Mucosa of stomach (tissue), 1 donor: ENCODE data around the gene MOCOS.

Source experiments
- H3K27me3 ChIP-seq: one replicate; pipeline ENCODE4 v1.7.0; 2013; ENCODE audit warnings: mild to moderate bottlenecking, low read length; ENCODE audit not compliant: control insufficient read depth, insufficient read depth
- H3K36me3 ChIP-seq: one replicate; pipeline ENCODE4 v1.7.0; 2013; ENCODE audit warnings: low read length; ENCODE audit not compliant: control insufficient read depth, insufficient read depth
- H3K4me1 ChIP-seq: one replicate; pipeline ENCODE4 v1.7.0; 2013; ENCODE audit warnings: mild to moderate bottlenecking, low read length; ENCODE audit not compliant: control insufficient read depth, insufficient read depth
- H3K4me3 ChIP-seq: one replicate; pipeline ENCODE4 v1.7.0; 2013; ENCODE audit warnings: low read length
- H3K9ac ChIP-seq: one replicate; pipeline ENCODE4 v1.7.0; 2013; ENCODE audit warnings: mild to moderate bottlenecking, low read length, moderate library complexity
- H3K9me3 ChIP-seq: one replicate; pipeline ENCODE4 v1.7.0; 2013; ENCODE audit warnings: mild to moderate bottlenecking, low read length, moderate library complexity; ENCODE audit not compliant: control insufficient read depth
- donor health status: Pancreatic carcinoma.

The MOCOS gene

GRCh38 chr18:36302676-36303075 is 115.4 kb downstream of the MOCOS start:
- Histone ChIP-seq H3K9me3 (no peaks in the 10 kb centered on the region), H3K4me1 (no peaks in the 10 kb centered on the region), H3K4me3 (no peak overlapping the region), H3K9ac (no peak overlapping the region), H3K36me3 (no peaks in the 10 kb centered on the region), H3K27me3 (peaks cover 29% of the 10 kb centered on the region)

- no peaks in the 10 kb centered on the region for H3K36me3 ChIP-seq
- H3K9me3 ChIP-seq: no peaks in the 10 kb centered on the region
- no peak overlapping the region for H3K9ac ChIP-seq
- no peak overlapping the region for H3K4me3 ChIP-seq
- H3K4me1 ChIP-seq: no peaks in the 10 kb centered on the region
- H3K27me3 ChIP-seq: peaks cover 24% of the 10 kb centered on the region
Measured at GRCh38 chr18:36303211-36303844, 116.0 kb downstream of the MOCOS start.

GRCh38 chr18:36304723-36305122 is 117.4 kb downstream of the MOCOS start:
- Histone ChIP-seq H3K4me3 (no peak overlapping the region), H3K27me3 (peaks cover 10% of the 10 kb centered on the region), H3K9ac (no peak overlapping the region), H3K36me3 (no peaks in the 10 kb centered on the region), H3K9me3 (no peaks in the 10 kb centered on the region), H3K4me1 (no peaks in the 10 kb centered on the region)

DNA sequence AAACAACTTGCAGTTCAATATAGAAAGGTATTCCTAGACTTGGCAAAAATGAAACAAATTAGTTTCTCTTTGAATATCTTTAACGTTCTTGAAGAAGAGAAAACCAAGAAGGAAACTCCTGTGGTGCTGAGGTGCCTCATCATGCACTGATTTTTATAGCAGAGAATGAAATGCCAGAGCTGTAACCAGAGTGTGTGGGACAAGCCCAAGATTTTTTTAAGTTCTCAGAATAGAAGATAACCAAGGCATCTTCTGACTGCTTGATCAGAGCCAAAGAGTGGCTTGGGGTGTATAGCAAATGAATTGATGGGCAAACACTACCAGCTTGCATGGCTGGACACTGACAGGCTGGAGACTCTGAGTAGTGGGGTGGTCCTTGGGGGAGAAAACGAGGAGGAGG is 118.1 kb downstream of the MOCOS start:
- Histone ChIP-seq H3K9me3 (no peaks in the 10 kb centered on the region), H3K9ac (no peak overlapping the region), H3K4me1 (no peaks in the 10 kb centered on the region), H3K4me3 (no peak overlapping the region), H3K36me3 (no peaks in the 10 kb centered on the region), H3K27me3 (peaks cover 5% of the 10 kb centered on the region)

GRCh38 chr18:36307513-36307912 is 120.2 kb downstream of the MOCOS start:
- Histone ChIP-seq H3K36me3 (no peaks in the 10 kb centered on the region), H3K9ac (no peak overlapping the region), H3K9me3 (no peaks in the 10 kb centered on the region), H3K27me3 (no peaks in the 10 kb centered on the region), H3K4me3 (no peak overlapping the region), H3K4me1 (no peaks in the 10 kb centered on the region)

- no peaks in the 10 kb centered on the region for H3K36me3 ChIP-seq
- no peaks in the 10 kb centered on the region for H3K9me3 ChIP-seq
- no peaks in the 10 kb centered on the region for H3K27me3 ChIP-seq
- H3K4me1 ChIP-seq: no peaks in the 10 kb centered on the region
- no peak overlapping the region for H3K4me3 ChIP-seq
- no peak overlapping the region for H3K9ac ChIP-seq
Measured at GRCh38 chr18:36308711-36309435, 121.6 kb downstream of the MOCOS start.

GRCh38 chr18:36309436-36310391 is 122.4 kb downstream of the MOCOS start:
- Histone ChIP-seq H3K4me1 (no peaks in the 10 kb centered on the region), H3K4me3 (no peak overlapping the region), H3K36me3 (no peaks in the 10 kb centered on the region), H3K9ac (no peak overlapping the region), H3K27me3 (no peaks in the 10 kb centered on the region), H3K9me3 (no peaks in the 10 kb centered on the region)

DNA sequence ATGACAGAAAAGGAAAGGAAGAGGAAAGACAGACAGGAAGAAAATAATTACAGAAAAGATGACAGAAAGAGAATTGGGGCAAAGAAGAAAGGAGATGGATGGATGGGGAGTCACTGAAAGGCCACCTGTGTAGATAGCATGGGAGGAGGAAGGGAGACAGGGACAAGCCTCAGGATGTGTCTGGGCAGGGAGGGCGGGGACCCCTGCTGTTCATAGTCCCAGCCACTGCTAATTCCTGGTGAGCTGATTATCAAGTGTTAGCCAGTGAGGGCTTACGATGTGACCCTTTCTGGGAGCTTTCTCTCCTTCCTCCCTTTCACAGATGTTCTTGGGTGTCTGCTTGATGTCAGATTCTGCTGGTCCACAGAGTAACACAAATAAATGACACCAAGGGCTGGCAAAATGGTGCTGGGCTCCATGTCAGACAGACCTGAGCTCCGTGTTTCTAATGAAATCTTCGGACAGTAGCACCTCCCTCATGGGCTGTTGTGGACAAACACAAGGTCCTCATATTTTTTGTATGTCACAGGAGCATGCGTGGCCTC is 123.8 kb downstream of the MOCOS start:
- no peak overlapping the region for H3K4me3 ChIP-seq
- no peaks in the 10 kb centered on the region for H3K36me3 ChIP-seq

DNA sequence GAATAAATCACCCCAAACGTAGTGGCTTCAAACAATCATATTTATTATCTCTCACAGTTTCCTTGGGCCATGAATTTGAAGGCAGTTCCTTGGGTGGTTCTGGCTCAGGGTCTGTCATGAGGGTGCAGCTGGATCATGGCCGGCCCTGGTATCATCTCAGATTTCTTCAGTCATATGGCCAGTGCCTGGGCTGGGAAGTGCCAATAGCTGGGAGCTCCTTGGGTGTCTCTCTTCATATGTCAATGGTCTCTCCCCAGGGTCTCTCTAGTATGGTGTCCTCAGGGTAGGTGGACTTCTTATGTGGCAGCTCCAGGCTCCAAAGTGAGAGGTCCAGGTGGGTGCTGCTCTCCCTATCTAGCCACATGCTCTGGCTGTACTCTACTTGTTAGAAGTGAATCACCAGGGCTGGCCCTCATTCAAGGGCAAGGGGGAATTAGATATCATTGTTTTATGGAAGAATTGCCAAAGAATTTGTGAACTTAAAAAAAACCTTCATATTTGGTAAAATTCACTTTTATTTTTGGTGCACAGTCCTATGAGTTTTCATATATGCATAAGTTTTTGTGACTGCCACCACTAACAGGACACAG is 125.6 kb downstream of the MOCOS start:
- Histone ChIP-seq H3K27me3 (no peaks in the 10 kb centered on the region), H3K4me3 (no peak overlapping the region), H3K36me3 (no peaks in the 10 kb centered on the region), H3K9me3 (no peaks in the 10 kb centered on the region), H3K9ac (no peak overlapping the region), H3K4me1 (no peaks in the 10 kb centered on the region)

More for the DNA sequence above, 123.8 kb downstream of the MOCOS start:
- H3K27me3 ChIP-seq: no peaks in the 10 kb centered on the region
- H3K4me1 ChIP-seq: no peaks in the 10 kb centered on the region
- H3K9ac ChIP-seq: no peak overlapping the region
- no peaks in the 10 kb centered on the region for H3K9me3 ChIP-seq

DNA sequence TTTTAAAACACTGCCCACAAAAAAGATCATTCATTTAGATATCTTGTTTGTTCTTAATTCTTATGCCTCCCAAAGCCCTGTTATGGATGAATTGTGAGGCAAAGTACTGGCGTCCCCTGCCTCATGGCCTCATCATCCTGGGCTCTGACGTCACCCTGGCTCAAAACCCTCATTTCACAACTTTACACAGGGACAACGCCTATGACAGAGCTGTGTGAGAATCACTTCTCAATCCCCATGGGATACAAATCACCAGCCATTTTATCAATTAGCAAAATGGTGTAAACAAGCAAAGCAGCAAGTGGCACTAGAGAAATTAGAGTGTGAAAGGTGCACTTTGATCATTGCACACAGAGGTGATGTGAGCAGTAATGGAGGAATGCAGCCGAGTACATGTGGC is 126.8 kb downstream of the MOCOS start:
- Histone ChIP-seq H3K9ac (no peak overlapping the region), H3K27me3 (no peaks in the 10 kb centered on the region), H3K4me1 (no peaks in the 10 kb centered on the region), H3K36me3 (no peaks in the 10 kb centered on the region), H3K9me3 (no peaks in the 10 kb centered on the region), H3K4me3 (no peak overlapping the region)

DNA sequence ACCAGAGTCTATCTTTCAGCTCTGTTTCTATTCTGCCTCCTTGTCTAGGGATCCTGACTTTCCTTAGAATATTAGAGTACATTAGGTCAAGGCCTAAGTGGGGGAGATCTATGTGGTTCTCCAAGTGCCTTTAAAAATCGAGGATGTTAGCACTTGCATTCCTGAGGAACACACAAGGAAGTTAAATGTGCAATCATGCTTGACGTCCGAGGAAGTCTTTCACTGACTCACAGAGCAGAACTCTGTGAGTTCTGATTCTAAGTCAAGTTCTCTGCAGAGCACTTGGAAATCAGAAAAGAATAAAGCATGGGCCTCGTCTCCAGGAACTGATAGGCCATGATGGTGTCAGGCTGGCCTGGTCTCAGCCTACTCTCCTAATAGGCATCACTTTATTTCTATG is 127.5 kb downstream of the MOCOS start:
- Histone ChIP-seq H3K4me1 (no peaks in the 10 kb centered on the region), H3K9me3 (no peaks in the 10 kb centered on the region), H3K9ac (no peak overlapping the region), H3K36me3 (no peaks in the 10 kb centered on the region), H3K4me3 (no peak overlapping the region), H3K27me3 (no peaks in the 10 kb centered on the region)
